HPDE6-E6E7 (cell line): ENCODE results near the gene ADAP2.
"Not testable (repeated sequence)": the region's sequence is repeated elsewhere in the genome, so short reads cannot be mapped to it uniquely, and the experiment has no call there.

ENCODE experiments used
- DNase-seq: peaks from one replicate; pipeline ENCODE4 v3.0.0; 2011; ENCODE audit warnings: missing footprints; ENCODE audit errors: extremely low spot score

ADAP2 gene

GRCh38 chr17:30930495-30930894, 8.8 kb downstream of the ADAP2 start:
- DNase-seq: no peak

GRCh38 chr17:30931582-30931981, 9.8 kb downstream of the ADAP2 start:
- not testable (repeated sequence) for DNase-seq

DNA sequence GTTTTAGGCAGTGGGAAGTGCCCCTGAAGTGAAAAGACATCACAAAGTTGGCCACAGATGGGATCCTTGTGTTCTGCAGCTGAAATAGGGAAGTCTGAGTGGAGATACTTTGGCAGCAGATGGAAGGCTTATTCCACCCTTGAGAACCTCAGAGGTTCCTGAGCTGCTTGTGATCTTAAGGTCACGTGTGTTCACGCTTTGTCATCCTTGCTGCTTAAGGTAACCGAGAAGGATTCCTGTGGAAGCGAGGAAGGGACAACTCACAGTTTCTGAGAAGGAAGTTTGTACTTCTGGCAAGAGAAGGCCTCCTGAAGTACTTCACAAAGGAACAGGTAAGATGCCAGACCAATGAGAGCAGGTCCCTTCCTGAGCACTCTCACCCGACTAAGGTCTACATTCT, 12.2 kb downstream of the ADAP2 start:
- no peak for DNase-seq

- no peak for DNase-seq
Measured at GRCh38 chr17:30939051-30939689, 17.4 kb downstream of the ADAP2 start.

GRCh38 chr17:30942308-30943079, 20.7 kb downstream of the ADAP2 start:
- no peak for DNase-seq

DNA sequence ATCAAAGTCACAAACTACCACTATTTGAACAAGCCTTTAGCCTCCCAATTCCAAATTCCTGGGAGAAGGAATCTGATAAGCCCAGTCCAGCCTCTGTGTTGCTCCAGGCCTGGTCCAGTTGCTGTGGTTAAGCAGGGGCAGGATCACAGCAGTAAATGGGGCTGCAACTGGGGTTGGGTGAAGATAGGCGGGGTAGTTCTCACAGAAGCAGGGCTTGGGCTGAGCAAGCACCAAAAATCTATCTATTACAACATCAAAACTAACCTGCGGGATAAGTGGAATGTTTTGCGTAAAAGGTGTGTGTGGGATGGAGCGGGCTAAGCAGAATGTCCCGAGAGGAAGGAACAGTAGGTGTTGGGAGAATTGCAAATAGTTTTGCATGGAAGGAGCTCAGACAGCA, 26.1 kb downstream of the ADAP2 start:
- DNase-seq: no peak

DNA sequence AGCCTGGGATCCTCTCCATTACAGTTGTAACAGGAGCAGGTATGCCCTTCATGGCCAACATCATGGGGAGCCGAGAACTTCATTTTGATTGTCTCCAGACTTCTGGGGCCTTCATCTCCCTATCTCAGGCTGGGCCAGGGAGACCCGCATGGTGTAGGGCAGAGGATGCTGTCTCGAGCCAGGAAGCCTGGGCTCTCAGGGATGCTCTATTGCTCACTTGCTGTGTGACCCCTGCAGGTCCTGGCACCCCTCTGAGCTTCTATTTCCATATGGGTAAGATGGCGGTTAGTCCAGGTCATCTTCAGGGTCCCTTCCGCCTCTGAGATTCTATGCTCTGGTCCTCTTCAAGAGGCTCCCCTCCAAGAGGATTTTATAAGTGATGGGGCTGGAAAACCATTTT, 28.4 kb downstream of the ADAP2 start:
- no peak for DNase-seq

DNA sequence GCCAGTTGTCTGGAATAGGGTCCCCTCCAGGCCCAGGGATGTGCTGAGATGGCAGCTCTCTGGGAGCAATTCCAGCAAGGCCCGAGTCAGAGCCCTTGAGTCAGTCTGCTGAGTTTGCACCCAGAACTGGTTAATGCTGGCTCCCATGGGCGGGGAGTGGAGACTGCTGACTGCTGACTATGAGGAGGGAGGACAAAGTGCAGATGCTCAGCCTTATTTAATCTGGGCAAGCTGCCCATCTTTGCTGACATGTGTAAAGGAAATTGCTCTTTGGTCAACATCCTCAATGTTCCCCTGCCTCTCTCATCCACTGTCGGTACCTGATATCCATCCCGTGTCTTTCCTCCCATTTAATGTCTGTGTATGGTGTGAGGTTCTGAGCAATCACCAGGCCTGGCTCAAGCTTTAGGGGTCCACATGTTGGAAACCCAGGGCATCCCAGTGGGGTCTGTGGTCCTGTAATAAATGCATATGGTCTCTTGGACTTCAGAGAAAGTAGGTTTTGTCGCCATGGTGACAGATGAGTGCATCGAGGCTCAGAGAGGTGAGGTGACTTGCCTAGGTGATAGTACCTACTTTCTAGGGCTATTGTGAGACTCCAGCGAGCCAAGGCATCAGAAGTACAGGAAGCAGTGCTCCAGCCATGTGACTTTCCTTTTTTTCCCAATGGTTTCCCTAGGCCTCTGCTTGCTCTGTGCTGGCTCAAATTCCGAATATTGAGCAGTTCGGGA, 29.1 kb downstream of the ADAP2 start:
- DNase-seq: no peak

DNA sequence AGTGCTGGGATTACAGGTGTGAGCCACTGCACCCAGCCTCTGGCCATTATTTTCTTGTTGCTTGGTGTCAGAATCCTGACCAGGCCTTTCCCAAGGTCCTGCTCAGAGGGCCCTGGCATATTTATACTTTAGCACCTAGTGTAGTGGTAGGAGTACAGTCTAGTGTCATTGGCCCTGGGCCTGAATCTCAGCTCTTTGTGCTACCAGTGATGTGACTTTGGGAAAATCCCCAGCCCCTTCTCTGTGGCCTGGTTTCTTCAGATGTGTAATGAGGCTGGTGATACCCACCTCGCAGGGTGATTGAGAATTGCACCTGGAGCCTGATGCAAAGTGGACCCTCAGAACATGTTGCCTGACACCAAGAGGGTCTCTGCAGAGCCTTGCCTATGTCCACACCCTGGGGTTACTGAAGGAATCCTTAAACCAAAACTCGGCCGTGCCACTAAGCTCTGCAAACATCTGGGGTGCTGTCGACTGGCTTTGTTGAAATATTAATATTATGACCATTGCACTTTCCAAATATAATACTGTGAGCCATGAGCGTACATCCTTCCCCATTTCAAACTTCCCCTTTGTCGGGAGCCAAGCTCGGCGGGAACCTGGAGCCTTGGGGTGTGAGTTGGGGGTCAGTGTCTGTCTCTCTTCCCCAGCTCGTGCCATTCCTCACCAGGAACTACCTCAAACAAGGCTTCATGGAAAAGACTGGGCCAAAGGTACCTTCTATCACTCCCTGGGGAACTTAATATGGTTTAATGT, 31.1 kb downstream of the ADAP2 start:
- DNase-seq: no peak

DNA sequence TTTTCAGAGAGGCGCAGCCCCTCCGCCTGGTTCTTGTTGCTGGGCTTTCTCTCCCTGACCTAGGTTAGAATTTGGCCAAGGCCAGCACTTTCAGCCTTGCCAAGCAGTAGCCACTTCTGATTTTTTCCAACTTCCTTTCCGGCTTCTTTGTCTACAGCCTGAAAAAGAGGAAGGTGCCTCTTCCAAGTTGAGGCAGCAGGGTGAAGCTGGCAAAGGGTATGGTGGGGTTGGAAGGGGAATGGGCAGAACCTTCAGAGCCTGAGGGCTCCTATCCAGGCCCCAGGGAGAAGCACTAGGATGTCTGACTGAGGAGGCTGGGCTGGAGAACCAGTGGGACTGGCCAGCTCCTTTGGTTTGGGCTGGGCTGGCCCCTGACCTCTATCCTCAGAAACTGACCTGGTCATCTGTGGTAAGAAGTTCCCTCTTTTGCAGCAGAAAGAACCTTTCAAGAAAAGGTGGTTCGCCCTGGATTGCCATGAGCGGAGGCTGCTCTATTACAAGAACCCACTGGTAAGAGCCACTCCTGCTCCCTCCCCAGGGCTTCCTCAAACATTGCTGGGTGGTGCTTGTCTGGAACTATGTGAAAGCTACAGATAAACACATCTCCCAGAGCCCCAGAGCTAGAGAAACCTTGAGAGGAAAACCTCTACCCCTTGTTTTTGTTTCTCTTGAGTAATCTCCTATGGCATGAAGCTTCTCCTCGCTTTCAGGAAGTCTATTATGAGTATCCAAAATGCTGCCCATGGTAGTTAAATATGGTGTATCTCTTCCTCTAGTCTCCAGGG, 32.5 kb downstream of the ADAP2 start:
- DNase-seq: no peak

DNA sequence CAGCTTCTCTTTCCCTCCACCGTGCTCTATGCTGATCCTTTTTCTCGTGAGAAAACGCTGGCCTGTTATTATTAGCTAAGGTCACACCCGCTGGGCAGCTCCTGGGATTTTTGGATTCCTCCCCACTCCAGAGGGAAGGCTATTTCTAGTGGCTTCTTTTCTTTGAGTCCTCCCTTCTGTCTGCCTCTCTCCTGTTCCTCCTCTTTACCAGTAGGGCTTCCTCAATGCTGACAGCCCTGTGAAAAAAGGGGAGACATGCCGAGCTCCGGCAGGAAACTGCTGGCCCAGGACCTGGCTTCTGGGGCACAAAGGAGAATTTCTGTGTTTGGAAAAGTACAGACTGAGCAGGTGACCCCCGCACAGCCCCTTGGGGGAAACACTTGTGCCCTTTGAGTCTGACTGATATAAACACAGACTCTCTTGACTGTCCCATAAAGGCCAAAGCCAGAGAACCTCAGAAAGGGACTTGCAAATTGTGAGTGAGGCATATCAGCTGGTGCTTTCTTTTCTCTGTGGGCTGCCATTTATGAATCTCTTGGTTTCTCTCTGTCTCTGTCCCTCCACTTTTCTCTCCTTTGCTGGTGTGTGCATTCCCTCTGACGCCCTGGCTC, 35.1 kb downstream of the ADAP2 start:
- no peak for DNase-seq

DNA sequence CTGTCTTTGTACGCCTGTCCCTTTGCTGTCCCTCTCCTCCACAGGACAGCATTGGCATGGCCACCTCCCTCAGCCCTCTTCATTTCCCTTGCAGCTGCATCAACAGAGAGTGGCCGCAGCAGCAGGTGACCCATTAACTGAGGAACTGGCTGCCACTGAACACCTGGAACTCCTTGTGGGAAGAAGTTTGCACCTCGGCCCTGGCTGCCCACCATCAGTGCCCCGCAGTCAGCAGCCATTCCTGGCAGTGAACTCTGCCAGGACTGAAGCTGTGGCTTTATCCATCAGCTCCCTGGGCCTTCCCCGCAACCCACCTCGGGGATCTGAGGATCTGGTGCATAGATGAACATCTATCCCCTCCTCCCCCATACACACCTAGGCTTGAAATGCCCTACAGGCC, 36.0 kb downstream of the ADAP2 start:
- no peak for DNase-seq

GRCh38 chr17:30958187-30958586, 36.4 kb downstream of the ADAP2 start:
- no peak for DNase-seq

DNA sequence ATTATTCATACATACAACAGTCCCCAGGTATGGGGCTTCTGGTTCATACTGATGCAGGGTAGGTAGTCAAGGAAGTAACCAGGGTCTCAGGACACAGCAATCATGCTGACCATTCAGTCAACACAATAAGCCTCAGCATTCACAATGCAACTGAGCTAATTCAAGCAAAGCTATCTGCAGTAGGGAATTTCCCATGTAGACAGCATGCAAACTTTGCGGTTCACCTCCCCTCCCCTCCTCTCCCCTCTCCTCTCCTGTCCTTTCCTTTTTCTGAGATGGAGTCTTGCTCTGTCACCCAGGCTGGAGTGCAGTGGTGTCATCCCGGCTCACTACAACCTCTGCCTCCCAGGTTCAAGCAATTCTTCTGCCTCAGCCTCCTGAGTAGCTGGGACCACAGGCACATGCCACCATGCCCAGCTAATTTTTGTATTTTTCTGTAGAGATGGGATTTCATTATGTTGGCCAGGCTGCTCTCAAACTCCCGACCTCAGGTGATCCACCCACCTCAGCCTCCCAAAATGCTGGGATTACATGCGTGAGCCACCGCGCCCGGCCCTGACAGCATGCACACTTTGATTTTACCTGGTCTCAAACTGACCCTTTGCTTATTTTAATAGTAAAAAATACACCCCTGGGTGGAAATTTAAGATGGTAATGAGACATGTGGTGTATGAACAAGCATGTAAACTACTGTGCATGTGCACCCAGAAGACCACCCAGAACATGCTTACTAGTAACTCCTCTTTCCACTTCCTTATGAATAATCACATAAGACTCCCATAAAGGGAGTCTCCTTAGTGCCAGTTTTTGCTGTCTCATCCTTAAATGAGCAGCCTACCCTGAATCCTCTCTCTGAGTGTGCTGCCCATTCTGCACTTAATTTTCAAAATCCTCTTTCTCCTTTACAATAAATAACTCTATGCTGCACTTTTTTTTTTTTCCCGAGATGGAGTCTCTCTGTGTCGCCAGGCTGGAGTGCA, 39.8 kb downstream of the ADAP2 start:
- no peak for DNase-seq

DNA sequence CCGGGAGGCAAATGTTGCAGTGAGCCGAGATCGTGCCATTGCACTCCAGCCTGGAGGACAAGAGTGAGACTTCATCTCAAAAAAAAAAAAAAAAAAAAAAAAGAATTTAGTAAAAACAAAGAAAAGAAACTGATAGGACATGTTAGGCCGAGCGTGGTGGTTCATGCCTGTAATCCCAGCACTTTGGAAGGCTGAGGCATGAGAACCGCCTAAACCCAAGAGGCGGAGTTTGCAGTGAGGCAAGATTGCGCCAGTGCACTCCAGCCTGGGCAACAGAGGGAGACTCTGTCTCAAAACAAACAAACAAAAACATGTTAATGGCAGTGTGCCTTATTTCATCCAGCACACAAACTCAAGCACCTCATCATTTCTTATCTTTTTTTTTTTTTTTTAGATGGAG, 42.6 kb downstream of the ADAP2 start:
- not testable (repeated sequence) for DNase-seq

- DNase-seq: no peak
Measured at GRCh38 chr17:30964876-30965275, 43.1 kb downstream of the ADAP2 start.

GRCh38 chr17:30965686-30966085, 43.9 kb downstream of the ADAP2 start:
- DNase-seq: no peak

- not testable (repeated sequence) for DNase-seq
Measured at GRCh38 chr17:30967911-30968310, 46.2 kb downstream of the ADAP2 start.

DNA sequence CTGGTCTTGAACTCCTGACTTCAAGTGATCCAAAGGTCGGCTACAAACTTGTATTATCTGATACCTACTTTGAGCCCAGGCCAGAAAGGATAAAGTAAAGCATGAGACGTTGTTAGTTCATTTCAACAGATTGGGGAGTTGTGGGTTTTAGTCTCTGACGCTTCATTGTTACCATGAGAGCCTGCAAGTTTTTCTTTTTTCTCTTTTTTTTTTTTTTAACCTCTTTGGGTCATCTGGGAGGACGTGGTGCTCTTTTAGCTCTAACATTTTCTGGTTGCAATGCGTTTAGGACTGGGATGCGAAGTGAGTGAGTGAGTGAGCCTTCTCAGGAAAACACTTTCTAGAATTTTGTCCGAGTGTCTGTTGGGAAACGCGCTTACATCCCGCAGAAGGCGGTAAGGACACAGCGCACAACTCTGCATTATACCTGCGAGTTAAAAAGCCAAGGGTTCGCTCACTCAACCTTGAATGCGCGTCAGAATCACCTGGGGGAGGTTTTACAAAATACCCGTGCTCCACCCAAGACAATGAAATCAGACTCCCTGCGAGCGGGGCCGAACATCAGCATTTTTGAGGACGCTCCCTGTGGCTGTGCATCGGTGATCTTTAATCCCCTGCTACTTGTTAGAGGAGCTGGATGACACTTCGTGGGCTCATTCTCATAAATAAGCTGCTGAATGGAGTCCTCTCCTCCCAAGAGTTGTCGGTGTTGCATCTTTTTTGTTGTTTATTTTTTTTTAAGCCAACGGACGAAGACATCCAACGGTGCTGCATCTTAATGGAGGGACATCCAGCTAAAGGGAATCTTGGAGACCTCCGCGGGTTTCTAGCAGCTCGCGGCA, 48.5 kb downstream of the ADAP2 start:
- no peak for DNase-seq
